AG10803 (cell line): ENCODE data around the gene CSPG4.
"Not testable (repeated sequence)": the region's sequence is repeated elsewhere in the genome, so short reads cannot be mapped to it uniquely, and the experiment has no call there.

Source experiments
- DNase-seq: peaks from one replicate; pipeline ENCODE4 v3.0.0; 2010; ENCODE audit warnings: low read depth
- H3K4me3 ChIP-seq: 2 replicates; pipeline ENCODE4 v1.5.1; 2011; ENCODE audit warnings: mild to moderate bottlenecking, low read length, control low read depth
- CTCF ChIP-seq: conservative IDR thresholded peaks from 2 replicates; pipeline ENCODE4 v1.5.1; 2011; ENCODE audit warnings: mild to moderate bottlenecking, low read length, control low read depth, inconsistent platforms

CSPG4 gene

GRCh38 chr15:75753145-75753544 is 40.5 kb upstream of the CSPG4 start:
- no peak overlapping the region for H3K4me3 ChIP-seq
- no peak for DNase-seq
- no peak for TF ChIP-seq CTCF

- no peak overlapping the region for H3K4me3 ChIP-seq
- DNase-seq: no peak
- TF ChIP-seq CTCF: no peak
These were observed 39.2 kb upstream of the CSPG4 start for GRCh38 chr15:75751891-75752290.

GRCh38 chr15:75751116-75751875 is 38.6 kb upstream of the CSPG4 start:
- DNase-seq: no peak
- TF ChIP-seq CTCF: no peak
- H3K4me3 ChIP-seq: no peak overlapping the region

GRCh38 chr15:75750261-75751050 is 37.8 kb upstream of the CSPG4 start:
- no peak for DNase-seq
- TF ChIP-seq CTCF: no peak
- H3K4me3 ChIP-seq: no peak overlapping the region

GRCh38 chr15:75749820-75750219 is 37.2 kb upstream of the CSPG4 start:
- no peak for TF ChIP-seq CTCF
- DNase-seq: no peak
- H3K4me3 ChIP-seq: no peak overlapping the region

GRCh38 chr15:75748882-75749281 is 36.2 kb upstream of the CSPG4 start:
- DNase-seq, H3K4me3 ChIP-seq: not testable (repeated sequence)

- DNase-seq, H3K4me3 ChIP-seq: not testable (repeated sequence)
These were observed 34.5 kb upstream of the CSPG4 start for GRCh38 chr15:75747121-75747520.

GRCh38 chr15:75745305-75745704 is 32.7 kb upstream of the CSPG4 start:
- no peak for DNase-seq
- TF ChIP-seq CTCF: no peak
- no peak overlapping the region for H3K4me3 ChIP-seq

GRCh38 chr15:75742346-75742745 is 29.7 kb upstream of the CSPG4 start:
- not testable (repeated sequence) for DNase-seq

More at GRCh38 chr15:75742346-75742745, 29.7 kb upstream of the CSPG4 start:
- not testable (repeated sequence) for H3K4me3 ChIP-seq
